BLaER1 (cell line): ENCODE results near the gene TAS2R14.

ENCODE experiments used
- H3K27ac ChIP-seq: shearing (Covaris generic); formaldehyde crosslinking; 2 replicates; pipeline ENCODE4 v1.8.1; 2022
- H3K27me3 ChIP-seq: shearing (Covaris generic); formaldehyde crosslinking; 2 replicates; pipeline ENCODE4 v1.8.1; 2022
- H3K36me3 ChIP-seq: shearing (Covaris generic); formaldehyde crosslinking; 2 replicates; pipeline ENCODE4 v1.8.1; 2022
- H3K4me1 ChIP-seq: shearing (Covaris generic); formaldehyde crosslinking; 2 replicates; pipeline ENCODE4 v1.8.1; 2022
- H3K4me2 ChIP-seq: shearing (Covaris generic); formaldehyde crosslinking; 2 replicates; pipeline ENCODE4 v1.8.1; 2022
- H3K4me3 ChIP-seq: shearing (Covaris generic); formaldehyde crosslinking; 2 replicates; pipeline ENCODE4 v1.8.1; 2022
- H3K9ac ChIP-seq: shearing (Covaris generic); formaldehyde crosslinking; 2 replicates; pipeline ENCODE4 v1.8.1; 2022
- H3K9me3 ChIP-seq: shearing (Covaris generic); formaldehyde crosslinking; 2 replicates; pipeline ENCODE4 v1.8.1; 2022
- H4K20me1 ChIP-seq: shearing (Covaris generic); formaldehyde crosslinking; 2 replicates; pipeline ENCODE4 v1.8.1; 2022
- Cebpa-rat ChIP-seq: shearing (Covaris generic); IDR thresholded peaks from 2 replicates; pipeline ENCODE4 v1.8.1; 2022

TAS2R14 gene

GRCh38 chr12:10910380-10910779, 28.7 kb downstream of the TAS2R14 start:
- Histone ChIP-seq H4K20me1 (no peaks in the 10 kb centered on the region), H3K4me3 (no peak overlapping the region), H3K4me1 (no peaks in the 10 kb centered on the region), H3K4me2 (no peak overlapping the region), H3K27me3 (no peaks in the 10 kb centered on the region), H3K9ac (no peak overlapping the region), H3K36me3 (peaks cover 1% of the 10 kb centered on the region; the same call in 1 of the 2 replicates), H3K9me3 (peaks cover 3% of the 10 kb centered on the region), H3K27ac (no peak overlapping the region)
- TF ChIP-seq Cebpa-rat, result no peak

DNA sequence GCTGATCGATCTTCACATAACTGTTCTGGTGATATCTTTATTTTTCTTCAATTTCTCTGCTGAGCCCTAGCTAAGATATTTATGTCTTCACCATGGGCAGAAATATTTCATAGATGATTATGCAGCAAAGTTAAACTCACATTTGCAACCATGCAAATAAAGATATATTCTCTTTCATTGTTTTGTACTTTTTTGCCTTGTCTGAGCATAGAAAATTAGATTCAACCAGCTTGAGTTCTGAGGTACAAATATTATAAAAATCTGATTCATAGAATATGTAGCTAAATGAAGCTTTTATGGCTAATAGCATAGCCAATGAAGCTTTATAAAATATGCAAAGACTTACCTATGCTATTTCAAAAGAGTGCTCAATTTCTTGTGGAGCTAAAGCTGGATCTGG, 29.6 kb downstream of the TAS2R14 start, which contains the start of gene TAS2R13:
TSS of gene TAS2R13 (minus strand) at position 101 of the 400 bp plus-strand sequence. CDS start 264 bp downstream, outside the sequence.
- Histone ChIP-seq H3K4me1 (no peaks in the 10 kb centered on the region), H3K27me3 (no peaks in the 10 kb centered on the region), H4K20me1 (no peaks in the 10 kb centered on the region), H3K9ac (no peak within 1 kb of the TSS), H3K36me3 (peaks cover 7% of the 10 kb centered on the region; the same call in 1 of the 2 replicates), H3K4me2 (no peak within 1 kb of the TSS), H3K27ac (no peak within 1 kb of the TSS), H3K4me3 (no peak within 1 kb of the TSS), H3K9me3 (peaks cover 13% of the 10 kb centered on the region)
- TF ChIP-seq Cebpa-rat, result no peak

DNA sequence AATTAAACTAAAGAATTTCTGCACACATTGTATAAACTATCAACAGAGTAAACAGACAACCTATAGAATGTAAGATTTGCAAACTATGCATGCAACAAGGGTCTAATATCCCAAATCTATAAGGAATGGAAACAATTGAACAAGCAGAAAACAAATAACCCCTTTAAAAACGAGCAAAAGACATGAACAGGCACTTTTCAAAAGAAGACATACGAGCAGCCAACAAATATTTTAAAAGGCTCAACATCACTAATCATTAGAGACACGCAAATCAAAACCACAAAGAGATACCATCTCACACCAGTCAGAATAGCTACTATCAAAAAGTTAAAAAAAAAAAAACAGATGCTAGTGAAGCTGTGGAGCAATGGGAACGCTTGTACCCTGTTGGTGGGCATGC, 34.4 kb downstream of the TAS2R14 start:
- Histone ChIP-seq H3K27ac (no peak overlapping the region), H3K27me3 (no peaks in the 10 kb centered on the region), H3K4me2 (no peak overlapping the region), H3K4me1 (no peaks in the 10 kb centered on the region), H3K9ac (no peak overlapping the region), H3K4me3 (no peak overlapping the region), H4K20me1 (no peaks in the 10 kb centered on the region), H3K9me3 (peaks cover 35% of the 10 kb centered on the region), H3K36me3 (peaks cover 7% of the 10 kb centered on the region; the same call in 1 of the 2 replicates)
- no peak for TF ChIP-seq Cebpa-rat

- Histone ChIP-seq H3K9ac (no peak overlapping the region), H3K4me1 (no peaks in the 10 kb centered on the region), H3K4me3 (no peak overlapping the region), H3K4me2 (no peak overlapping the region), H3K27ac (no peak overlapping the region), H4K20me1 (no peaks in the 10 kb centered on the region), H3K27me3 (no peaks in the 10 kb centered on the region), H3K9me3 (peaks cover 35% of the 10 kb centered on the region), H3K36me3 (peaks cover 7% of the 10 kb centered on the region; the same call in 1 of the 2 replicates)
- no peak for TF ChIP-seq Cebpa-rat
Measured at GRCh38 chr12:10901427-10901826, 37.6 kb downstream of the TAS2R14 start.

- H3K36me3 ChIP-seq, result peaks cover 7% of the 10 kb centered on the region; the same call in 1 of the 2 replicates
- H3K4me2 ChIP-seq, result no peak overlapping the region
- no peaks in the 10 kb centered on the region for H4K20me1 ChIP-seq
- no peaks in the 10 kb centered on the region for H3K27me3 ChIP-seq
- H3K27ac ChIP-seq, result no peak overlapping the region
- no peak for TF ChIP-seq Cebpa-rat
- H3K9me3 ChIP-seq, result peaks cover 35% of the 10 kb centered on the region
- H3K4me3 ChIP-seq, result no peak overlapping the region
- no peaks in the 10 kb centered on the region for H3K4me1 ChIP-seq
- H3K9ac ChIP-seq, result no peak overlapping the region
Measured at GRCh38 chr12:10900972-10901371, 38.1 kb downstream of the TAS2R14 start.

DNA sequence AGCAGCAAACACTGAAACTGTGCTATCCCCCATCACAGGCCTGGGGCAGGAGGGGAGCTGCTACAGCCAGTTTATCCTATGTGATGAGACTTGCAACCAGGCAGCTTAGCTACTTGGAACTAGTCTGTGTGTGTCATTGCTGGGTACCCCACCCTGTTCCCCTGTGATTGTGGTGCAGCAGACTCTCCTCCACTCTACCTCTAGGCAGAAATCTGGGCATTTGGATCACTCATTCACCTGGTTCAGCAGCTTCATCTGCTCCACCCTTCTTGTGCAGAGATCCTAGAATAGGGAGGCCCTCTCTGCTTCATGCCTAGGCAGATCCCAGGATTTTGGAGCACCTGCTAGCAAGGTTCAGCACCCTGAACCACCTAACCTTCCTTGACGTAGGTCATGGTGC, 38.5 kb downstream of the TAS2R14 start:
- no peak overlapping the region for H3K27ac ChIP-seq
- no peaks in the 10 kb centered on the region for H4K20me1 ChIP-seq

GRCh38 chr12:10896854-10897253, 42.2 kb downstream of the TAS2R14 start:
- no peak overlapping the region for H3K9ac ChIP-seq
- H3K27me3 ChIP-seq, result no peaks in the 10 kb centered on the region
- H3K4me2 ChIP-seq, result no peak overlapping the region
- H3K36me3 ChIP-seq, result peaks cover 2% of the 10 kb centered on the region; the same call in 1 of the 2 replicates
- no peak overlapping the region for H3K27ac ChIP-seq
- H3K4me1 ChIP-seq, result no peaks in the 10 kb centered on the region
- no peak for TF ChIP-seq Cebpa-rat
- H3K4me3 ChIP-seq, result no peak overlapping the region
- H3K9me3 ChIP-seq, result no peaks in the 10 kb centered on the region; the same call in 1 of the 2 replicates
- H4K20me1 ChIP-seq, result no peaks in the 10 kb centered on the region

More for the DNA sequence above, 38.5 kb downstream of the TAS2R14 start:
- Histone ChIP-seq H3K4me2 (no peak overlapping the region), H3K36me3 (peaks cover 7% of the 10 kb centered on the region; the same call in 1 of the 2 replicates), H3K4me3 (no peak overlapping the region), H3K4me1 (no peaks in the 10 kb centered on the region), H3K9ac (no peak overlapping the region), H3K27me3 (no peaks in the 10 kb centered on the region), H3K9me3 (peaks cover 33% of the 10 kb centered on the region)
- TF ChIP-seq Cebpa-rat, result no peak

- Histone ChIP-seq H3K27me3 (no peaks in the 10 kb centered on the region), H3K36me3 (peaks cover 7% of the 10 kb centered on the region; the same call in 1 of the 2 replicates), H4K20me1 (no peaks in the 10 kb centered on the region), H3K4me3 (no peak overlapping the region), H3K4me2 (no peak overlapping the region), H3K4me1 (no peaks in the 10 kb centered on the region), H3K9ac (no peak overlapping the region), H3K9me3 (no peaks in the 10 kb centered on the region), H3K27ac (no peak overlapping the region)
- no peak for TF ChIP-seq Cebpa-rat
Measured at GRCh38 chr12:10891937-10892336, 47.1 kb downstream of the TAS2R14 start.

DNA sequence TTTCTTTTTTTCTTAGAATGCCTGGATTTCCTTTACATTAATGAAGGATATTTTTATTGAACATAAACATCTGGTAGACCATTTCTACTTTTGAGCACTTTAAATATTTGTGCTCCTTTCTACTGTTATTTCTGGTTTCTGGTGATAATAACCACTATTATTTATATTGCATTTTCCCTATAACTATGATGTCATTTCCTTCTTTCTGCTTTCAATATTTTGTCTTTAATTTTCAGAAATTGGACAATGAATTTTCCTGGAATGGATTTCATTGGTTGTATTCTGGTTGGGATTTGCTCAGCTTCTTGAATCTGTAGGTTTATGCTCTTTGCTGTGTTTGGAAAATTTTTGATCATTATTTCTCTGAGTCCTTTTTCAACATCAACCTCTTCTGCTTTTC, 49.8 kb downstream of the TAS2R14 start:
- Histone ChIP-seq H3K9me3 (no peaks in the 10 kb centered on the region), H3K27ac (no peak overlapping the region)
- TF ChIP-seq Cebpa-rat, result no peak

More for the DNA sequence above, 49.8 kb downstream of the TAS2R14 start:
- Histone ChIP-seq H3K4me2 (no peak overlapping the region), H3K9ac (no peak overlapping the region), H4K20me1 (no peaks in the 10 kb centered on the region), H3K4me1 (no peaks in the 10 kb centered on the region), H3K4me3 (no peak overlapping the region), H3K27me3 (no peaks in the 10 kb centered on the region), H3K36me3 (peaks cover 7% of the 10 kb centered on the region; the same call in 1 of the 2 replicates)
